Keratinocyte (primary cell): ENCODE results near the gene TACR1.

ENCODE experiments used
- EZH2 ChIP-seq: IDR thresholded peaks from one replicate; pipeline ENCODE4 v1.6.1; 2012; ENCODE audit warnings: inconsistent platforms, mild to moderate bottlenecking, low read length, moderate library complexity
- TF ChIP-seq, protein P1 (sequence below), 3 experiments: IDR thresholded peaks in 1 of 3; conservative IDR thresholded peaks in 1 of 3; optimal IDR thresholded peaks in 1 of 3; 2 replicates in 2 of 3; 3 replicates in 1 of 3; pipeline versions ENCODE3 to v1.5.1; 2011; ENCODE audit warnings: low read length in 3 of 3, mild to moderate bottlenecking in 3 of 3, moderate library complexity in 2 of 3, control low read depth in 1 of 3, inconsistent platforms in 1 of 3; ENCODE audit not compliant: insufficient read depth in 2 of 3; ENCODE audit errors: extremely low read depth in 1 of 3

DNA sequence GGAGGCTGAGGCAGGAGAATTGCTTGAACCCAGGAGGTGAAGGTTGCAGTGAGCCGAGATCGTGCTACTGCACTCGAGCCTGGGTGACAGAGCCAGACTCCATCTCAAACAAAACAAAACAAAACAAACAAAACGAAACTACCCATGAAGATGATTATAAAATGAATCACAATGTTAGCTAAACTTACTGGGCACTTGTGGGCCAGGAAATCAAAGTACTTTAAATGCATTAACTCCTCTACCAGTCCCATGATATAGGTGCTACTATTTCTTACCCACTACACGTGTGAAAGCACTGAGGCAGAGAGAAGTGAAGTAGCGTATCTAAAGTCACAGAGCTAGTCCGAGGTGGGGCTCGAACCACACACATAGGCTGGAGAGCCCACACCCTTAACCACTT lies 187.2 kb downstream of the TACR1 start:
- TF ChIP-seq EZH2, result no peak
- TF ChIP-seq, protein P1, sequence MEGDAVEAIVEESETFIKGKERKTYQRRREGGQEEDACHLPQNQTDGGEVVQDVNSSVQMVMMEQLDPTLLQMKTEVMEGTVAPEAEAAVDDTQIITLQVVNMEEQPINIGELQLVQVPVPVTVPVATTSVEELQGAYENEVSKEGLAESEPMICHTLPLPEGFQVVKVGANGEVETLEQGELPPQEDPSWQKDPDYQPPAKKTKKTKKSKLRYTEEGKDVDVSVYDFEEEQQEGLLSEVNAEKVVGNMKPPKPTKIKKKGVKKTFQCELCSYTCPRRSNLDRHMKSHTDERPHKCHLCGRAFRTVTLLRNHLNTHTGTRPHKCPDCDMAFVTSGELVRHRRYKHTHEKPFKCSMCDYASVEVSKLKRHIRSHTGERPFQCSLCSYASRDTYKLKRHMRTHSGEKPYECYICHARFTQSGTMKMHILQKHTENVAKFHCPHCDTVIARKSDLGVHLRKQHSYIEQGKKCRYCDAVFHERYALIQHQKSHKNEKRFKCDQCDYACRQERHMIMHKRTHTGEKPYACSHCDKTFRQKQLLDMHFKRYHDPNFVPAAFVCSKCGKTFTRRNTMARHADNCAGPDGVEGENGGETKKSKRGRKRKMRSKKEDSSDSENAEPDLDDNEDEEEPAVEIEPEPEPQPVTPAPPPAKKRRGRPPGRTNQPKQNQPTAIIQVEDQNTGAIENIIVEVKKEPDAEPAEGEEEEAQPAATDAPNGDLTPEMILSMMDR (optimal IDR thresholded peaks at IDR 0.05 in 1 of 3, IDR thresholded peaks at IDR 0.05 in 1 of 3, conservative IDR thresholded peaks at IDR 0.05 in 1 of 3; ENCODE audit: extremely low read depth in 1 of 3, insufficient read depth in 2 of 3, low read length in 3 of 3), result no peak
